CD4-positive, CD25-positive, alpha-beta regulatory T cell (primary cell): ENCODE results near the gene EPS8. TPM values are rescaled to one million over a fixed set of nuclear protein-coding genes. Genes with fewer than 3 reads are reported as not detected.

Source experiments
- ATAC-seq, 2 donors: fragments of 150-1000 bp; cut with Tn5 transposase; one replicate each; pipeline ENCODE4 v1.10.0; 2021; ENCODE audit warnings: low read depth in 2 of 2, moderate number of reproducible peaks in 2 of 2, moderate library complexity in 1 of 2
- DNase-seq, 3 donors: peaks; one replicate each; pipeline versions ENCODE4 v3.0.0 to v3.0.0-alpha.2; 2012 to 2022; ENCODE audit warnings: mixed read lengths in 1 of 3
- H3K27ac ChIP-seq: one replicate; pipeline ENCODE4 v1.7.0; 2013; ENCODE audit warnings: mild to moderate bottlenecking, low read length; ENCODE audit not compliant: insufficient read depth, poor library complexity, severe bottlenecking
- H3K27me3 ChIP-seq: one replicate; pipeline ENCODE4 v1.7.0; 2013; ENCODE audit warnings: low read length; ENCODE audit not compliant: control insufficient read depth, insufficient read depth
- H3K36me3 ChIP-seq: one replicate; pipeline ENCODE4 v1.7.0; 2013; ENCODE audit warnings: mild to moderate bottlenecking, low read length, moderate library complexity; ENCODE audit not compliant: control insufficient read depth, insufficient read depth
- H3K4me1 ChIP-seq: 2 replicates; pipeline ENCODE4 v1.7.0; 2013; ENCODE audit warnings: mild to moderate bottlenecking, low read length; ENCODE audit not compliant: insufficient read depth, control insufficient read depth, poor library complexity, severe bottlenecking
- H3K4me3 ChIP-seq: one replicate; pipeline ENCODE4 v1.7.0; 2013; ENCODE audit warnings: low read depth, mild to moderate bottlenecking, low read length, moderate library complexity
- H3K9me3 ChIP-seq, 2 experiments: 1 replicate in 1 of 2; 2 replicates in 1 of 2; pipeline ENCODE4 v1.7.0; 2013; ENCODE audit warnings: low read length in 2 of 2, mild to moderate bottlenecking in 1 of 2, moderate library complexity in 1 of 2; ENCODE audit not compliant: control insufficient read depth in 2 of 2
- H3K27ac Mint-ChIP-seq, 3 donors: one replicate each; pipeline ENCODE4 v1.8.0; 2020 to 2022; ENCODE audit warnings: mild to moderate bottlenecking in 3 of 3, mixed read lengths in 3 of 3, moderate library complexity in 2 of 3
- H3K27me3 Mint-ChIP-seq: one replicate; pipeline ENCODE4 v1.8.0; 2022; ENCODE audit warnings: mild to moderate bottlenecking, mixed read lengths
- H3K36me3 Mint-ChIP-seq: one replicate; pipeline ENCODE4 v1.8.0; 2020; ENCODE audit warnings: mixed read lengths
- H3K4me1 Mint-ChIP-seq, 4 donors: one replicate each; pipeline ENCODE4 v1.8.0; 2020 to 2022; ENCODE audit warnings: mixed read lengths in 4 of 4, mild to moderate bottlenecking in 1 of 4
- H3K4me3 Mint-ChIP-seq, 4 donors: one replicate each; pipeline ENCODE4 v1.8.0; 2020 to 2022; ENCODE audit warnings: mild to moderate bottlenecking in 4 of 4, mixed read lengths in 4 of 4, moderate library complexity in 3 of 4
- H3K9me3 Mint-ChIP-seq, 7 donors: one replicate each; pipeline ENCODE4 v1.8.0; 2020 to 2022; ENCODE audit warnings: mixed read lengths in 7 of 7, mild to moderate bottlenecking in 3 of 7, moderate library complexity in 2 of 7
- polyA plus RNA-seq, 4 donors: library from polyadenylated mRNA; unstranded; fragments of 300-500 nt; fragmentation: Illumina TruSeq; gene quantifications; one replicate each; pipeline ENCODE4 v1.2.3, GENCODE V29; 2021
- total RNA-seq: library from RNA; stranded (reverse); gene quantifications from one replicate; pipeline ENCODE4 v1.2.3, GENCODE V29; 2022

Gene EPS8
- total and polyA plus RNA-seq, 5 donors from 2014 or later = 1.1 to 3.3 (median 1.8) TPM

DNA sequence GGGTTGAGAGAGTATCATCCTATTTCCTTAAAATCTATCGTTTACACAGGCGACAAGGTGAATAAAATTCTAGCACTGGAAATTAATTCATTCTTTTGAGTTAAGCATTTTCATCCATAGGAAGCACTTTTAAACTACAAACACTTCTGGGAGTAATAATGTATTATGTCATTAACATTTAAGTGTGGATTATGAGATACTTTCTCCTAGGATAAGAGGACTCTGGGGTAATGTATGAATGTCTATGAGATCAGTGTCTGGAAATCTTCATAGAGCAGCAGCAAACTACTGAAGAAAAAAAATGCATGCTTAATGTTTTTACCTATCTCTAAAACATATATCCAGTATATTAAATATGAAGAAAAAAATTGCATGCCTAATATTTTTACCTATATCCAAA is 86.9 kb downstream of the EPS8 start:
- Mint-ChIP-seq H3K27ac (no peak overlapping the region), H3K9me3 (peaks cover 0 to 1% (median 0%) of the 10 kb centered on the region in 7 donors), H3K36me3 (no peaks in the 10 kb centered on the region), H3K27me3 (no peaks in the 10 kb centered on the region), H3K4me1 (peaks cover 0 to 17% (median 8%) of the 10 kb centered on the region in 4 donors), H3K4me3 (no peak overlapping the region)
- Histone ChIP-seq H3K27me3 (no peaks in the 10 kb centered on the region), H3K9me3 (no peaks in the 10 kb centered on the region), H3K36me3 (no peaks in the 10 kb centered on the region), H3K4me1 (no peaks in the 10 kb centered on the region), H3K4me3 (no peak overlapping the region), H3K27ac (no peak overlapping the region)
- DNase-seq = no peak
- ATAC-seq = no peak

DNA sequence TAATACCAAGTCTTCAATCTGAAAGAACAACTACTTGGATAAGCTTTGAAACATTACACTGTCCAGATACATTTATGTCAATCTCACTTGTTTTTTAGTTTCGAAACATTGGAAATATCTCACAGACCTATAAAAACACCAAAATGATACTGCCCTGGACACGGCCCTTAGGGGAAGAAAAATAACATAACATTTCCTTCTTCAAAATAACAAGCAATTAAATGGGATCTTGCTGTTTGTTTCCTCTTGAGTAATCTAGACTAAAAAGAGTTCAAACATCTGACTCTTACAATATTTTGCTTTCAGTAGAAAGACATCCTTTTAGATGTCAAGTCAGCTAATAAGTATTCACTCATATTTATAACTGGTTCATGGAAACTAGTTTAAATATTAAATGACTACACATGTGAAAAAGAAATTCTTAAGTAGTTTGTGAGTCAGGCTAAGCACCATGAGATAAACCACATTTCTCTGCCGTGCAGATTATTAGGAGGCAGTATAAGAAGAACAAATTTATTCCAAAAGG is 87.5 kb downstream of the EPS8 start:
- H3K4me1 ChIP-seq = no peaks in the 10 kb centered on the region
- H3K27ac Mint-ChIP-seq = no peak overlapping the region
- no peak overlapping the region for H3K27ac ChIP-seq
- peaks cover 0 to 17% (median 8%) of the 10 kb centered on the region in 4 donors for H3K4me1 Mint-ChIP-seq
- no peaks in the 10 kb centered on the region for H3K36me3 Mint-ChIP-seq
- no peaks in the 10 kb centered on the region for H3K9me3 ChIP-seq
- ATAC-seq (no peak), DNase-seq (peak in 1 of 3 donors; percentile 34)
- no peaks in the 10 kb centered on the region for H3K36me3 ChIP-seq
- H3K27me3 ChIP-seq = no peaks in the 10 kb centered on the region
- H3K27me3 Mint-ChIP-seq = no peaks in the 10 kb centered on the region
- H3K4me3 Mint-ChIP-seq = no peak overlapping the region
- peaks cover 0 to 2% (median 0%) of the 10 kb centered on the region in 7 donors for H3K9me3 Mint-ChIP-seq
- no peak overlapping the region for H3K4me3 ChIP-seq

DNA sequence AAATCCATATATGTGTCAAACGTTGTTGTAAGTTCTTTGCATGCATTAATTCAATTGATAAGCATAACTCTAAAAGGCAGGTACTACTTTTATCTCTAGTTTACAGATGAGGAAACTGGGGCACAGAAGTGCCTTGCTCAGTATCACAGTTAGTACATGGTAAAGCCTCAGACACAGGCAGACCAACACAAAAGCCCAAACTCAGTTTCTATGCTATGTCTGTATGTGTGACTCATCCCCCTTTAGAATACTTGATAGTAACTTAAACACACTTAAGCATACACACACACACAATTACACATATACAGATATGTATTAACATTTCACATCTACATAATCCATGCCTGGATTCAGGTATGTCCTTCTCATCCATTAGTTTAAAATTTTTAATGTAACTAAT is 88.0 kb downstream of the EPS8 start:
- H3K4me1 ChIP-seq = no peaks in the 10 kb centered on the region
- Mint-ChIP-seq H3K9me3 (peaks cover 0 to 2% (median 0%) of the 10 kb centered on the region in 7 donors), H3K4me1 (peaks cover 0 to 17% (median 8%) of the 10 kb centered on the region in 4 donors), H3K36me3 (no peaks in the 10 kb centered on the region), H3K27ac (no peak overlapping the region), H3K27me3 (no peaks in the 10 kb centered on the region), H3K4me3 (no peak overlapping the region)
- DNase-seq (peak in 1 of 3 donors; percentile 56), ATAC-seq (peak in 1 of 2 donors; percentile 53)
- H3K27me3 ChIP-seq = no peaks in the 10 kb centered on the region
- H3K4me3 ChIP-seq = no peak overlapping the region
- H3K9me3 ChIP-seq = no peaks in the 10 kb centered on the region
- H3K27ac ChIP-seq = no peak overlapping the region
- no peaks in the 10 kb centered on the region for H3K36me3 ChIP-seq

DNA sequence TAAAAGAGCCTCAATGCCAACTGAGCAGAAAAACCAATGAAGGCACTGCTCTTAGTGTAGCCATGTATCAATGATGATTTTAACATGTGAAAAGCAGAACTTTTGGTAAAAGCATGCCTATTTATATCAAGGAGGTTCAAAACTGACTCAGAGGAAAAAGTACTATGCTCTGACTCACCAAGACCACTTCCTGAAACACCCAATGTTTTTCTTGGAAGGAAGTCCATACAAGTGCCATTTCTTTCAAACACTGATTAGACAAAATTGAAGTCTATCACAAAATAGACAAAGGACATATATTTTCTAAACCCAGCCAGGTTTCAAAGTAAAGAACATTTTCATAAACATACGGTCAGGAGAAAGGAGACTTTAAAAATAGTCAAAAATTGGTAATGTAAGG is 88.6 kb downstream of the EPS8 start:
- Mint-ChIP-seq H3K9me3 (peaks cover 0 to 2% (median 0%) of the 10 kb centered on the region in 7 donors), H3K4me1 (peaks cover 0 to 17% (median 8%) of the 10 kb centered on the region in 4 donors), H3K4me3 (no peak overlapping the region), H3K27me3 (no peaks in the 10 kb centered on the region), H3K36me3 (no peaks in the 10 kb centered on the region), H3K27ac (peak overlapping the region in 1 of 3 donors; percentile 91)
- no peaks in the 10 kb centered on the region for H3K27me3 ChIP-seq
- DNase-seq (peak in 1 of 3 donors; percentile 84), ATAC-seq (peak; percentile 46 to 69)
- H3K9me3 ChIP-seq = no peaks in the 10 kb centered on the region
- H3K36me3 ChIP-seq = no peaks in the 10 kb centered on the region
- H3K4me1 ChIP-seq = no peaks in the 10 kb centered on the region
- no peak overlapping the region for H3K4me3 ChIP-seq
- H3K27ac ChIP-seq = no peak overlapping the region

DNA sequence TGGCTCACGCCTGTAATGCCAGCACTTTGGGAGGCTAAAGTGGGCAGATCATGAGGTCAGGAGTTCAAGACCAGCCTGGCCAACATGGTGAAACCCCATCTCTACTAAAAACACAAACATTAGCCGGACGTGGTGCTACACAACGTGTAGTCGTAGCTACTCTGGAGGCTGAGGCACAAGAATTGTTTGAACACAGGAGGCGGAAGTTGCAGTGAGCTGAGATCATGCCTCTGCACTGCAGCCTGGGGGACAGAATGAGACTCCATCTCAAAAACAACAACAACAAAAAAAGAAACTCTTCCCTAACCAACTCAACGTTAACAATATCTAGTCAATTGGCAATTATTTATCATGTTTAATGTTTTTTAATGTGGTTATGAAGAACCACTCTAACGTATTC is 89.3 kb downstream of the EPS8 start:
- Histone ChIP-seq H3K27me3 (no peaks in the 10 kb centered on the region), H3K9me3 (no peaks in the 10 kb centered on the region), H3K4me1 (no peaks in the 10 kb centered on the region), H3K36me3 (no peaks in the 10 kb centered on the region), H3K27ac (no peak overlapping the region), H3K4me3 (no peak overlapping the region)
- Mint-ChIP-seq H3K27ac (no peak overlapping the region), H3K4me3 (peak overlapping the region in 1 of 4 donors; percentile 3), H3K27me3 (no peaks in the 10 kb centered on the region), H3K36me3 (no peaks in the 10 kb centered on the region), H3K4me1 (peaks cover 0 to 17% (median 8%) of the 10 kb centered on the region in 4 donors), H3K9me3 (peaks cover 0 to 2% (median 0%) of the 10 kb centered on the region in 7 donors)
- DNase-seq = peak in 1 of 3 donors; percentile 53
- no peak for ATAC-seq

DNA sequence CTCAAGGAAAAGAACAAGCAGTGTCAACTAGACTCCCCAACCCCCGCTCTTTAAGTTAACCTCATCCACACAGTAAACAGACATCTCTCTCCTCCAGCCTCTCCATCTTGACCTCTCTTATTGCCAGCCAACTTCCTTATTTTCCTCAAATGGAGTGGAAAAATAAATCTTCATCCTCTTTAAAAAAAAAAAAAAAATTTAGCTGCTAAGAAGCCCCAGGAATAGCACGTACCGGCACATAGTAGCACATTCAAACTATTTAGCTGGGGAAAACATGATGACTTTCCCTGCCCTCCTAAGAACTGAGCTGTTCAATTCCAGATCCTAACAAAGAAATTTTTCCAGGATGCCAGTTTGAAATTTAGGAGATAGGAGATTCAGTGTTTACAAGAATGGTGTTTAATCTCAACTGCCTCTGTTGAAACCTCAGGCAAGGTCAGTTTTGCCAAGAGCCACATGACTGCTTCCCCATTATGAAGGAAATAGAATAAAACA is 90.8 kb downstream of the EPS8 start:
- Histone ChIP-seq H3K36me3 (no peaks in the 10 kb centered on the region), H3K9me3 (no peaks in the 10 kb centered on the region), H3K27ac (no peak overlapping the region), H3K4me3 (no peak overlapping the region), H3K4me1 (no peaks in the 10 kb centered on the region), H3K27me3 (no peaks in the 10 kb centered on the region)
- Mint-ChIP-seq H3K27ac (peak overlapping the region in 1 of 3 donors; percentile 45), H3K36me3 (no peaks in the 10 kb centered on the region), H3K9me3 (peaks cover 0 to 2% (median 0%) of the 10 kb centered on the region in 7 donors), H3K27me3 (peaks cover 4% of the 10 kb centered on the region), H3K4me1 (peaks cover 0 to 17% (median 8%) of the 10 kb centered on the region in 4 donors), H3K4me3 (no peak overlapping the region)
- no peak for ATAC-seq
- no peak for DNase-seq

DNA sequence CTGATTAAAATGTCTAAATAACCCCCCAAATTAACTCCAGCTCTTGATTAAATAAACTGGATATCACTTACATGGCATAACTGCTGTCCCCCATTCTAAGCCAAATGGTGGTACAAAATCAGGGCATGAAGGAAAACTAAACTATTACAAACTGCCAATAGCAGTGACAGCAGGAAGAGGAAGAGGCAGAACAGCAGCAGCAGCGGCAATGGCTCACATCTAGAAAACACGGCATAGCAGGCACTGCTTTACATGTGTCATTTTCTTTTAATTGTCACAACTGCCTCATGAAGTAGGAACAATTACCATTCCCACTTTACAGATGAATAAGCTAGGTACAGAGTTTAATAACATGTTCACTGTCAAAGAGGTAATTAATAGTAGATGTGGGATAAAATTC is 92.0 kb downstream of the EPS8 start:
- Mint-ChIP-seq H3K27ac (no peak overlapping the region), H3K4me1 (peaks cover 0 to 17% (median 8%) of the 10 kb centered on the region in 4 donors), H3K27me3 (peaks cover 8% of the 10 kb centered on the region), H3K9me3 (peaks cover 0 to 2% (median 0%) of the 10 kb centered on the region in 7 donors), H3K36me3 (no peaks in the 10 kb centered on the region), H3K4me3 (no peak overlapping the region)
- Histone ChIP-seq H3K4me1 (no peaks in the 10 kb centered on the region), H3K36me3 (no peaks in the 10 kb centered on the region), H3K9me3 (no peaks in the 10 kb centered on the region), H3K27me3 (no peaks in the 10 kb centered on the region), H3K4me3 (no peak overlapping the region), H3K27ac (no peak overlapping the region)
- DNase-seq = no peak
- no peak for ATAC-seq
